NT2/D1 (cell line): Measurements from ENCODE around the gene FRK.

Experiments used
- SUZ12 ChIP-seq: IDR thresholded peaks from 2 replicates; pipeline ENCODE4 v1.6.1; 2011; ENCODE audit not compliant: insufficient read length, insufficient read depth; ENCODE audit errors: extremely low read depth
- YY1 ChIP-seq: IDR thresholded peaks from 2 replicates; pipeline ENCODE4 v1.6.1; 2011; ENCODE audit not compliant: insufficient read length, insufficient read depth
- ZNF274 ChIP-seq: IDR thresholded peaks from 2 replicates; pipeline ENCODE4 v1.6.1; 2011; ENCODE audit warnings: mild to moderate bottlenecking, low read depth, low read length

- TF ChIP-seq YY1: no peak
- no peak for TF ChIP-seq SUZ12
- TF ChIP-seq ZNF274: no peak
These were observed 11.7 kb upstream of the FRK start for GRCh38 chr6:116072368-116072767.
